Mesothelial cell of epicardium (in vitro differentiated cells): ENCODE measurements around the gene EOLA1. TPM values are rescaled to one million over a fixed set of nuclear protein-coding genes. Genes with fewer than 3 reads are reported as not detected.
"Not testable (repeated sequence)": the region's sequence is repeated elsewhere in the genome, so short reads cannot be mapped to it uniquely, and the experiment has no call there.

Source experiments
- DNase-seq, 2 experiments: peaks; one replicate each; pipeline ENCODE4 v3.0.0; 2021; ENCODE audit warnings: low spot score in 2 of 2; ENCODE audit not compliant: unreplicated experiment in 2 of 2
- H3K27ac Mint-ChIP-seq: 2 replicates; pipeline ENCODE4 v1.8.0; 2021; ENCODE audit warnings: mixed read lengths
- H3K27me3 Mint-ChIP-seq: 2 replicates; pipeline ENCODE4 v1.8.0; 2021; ENCODE audit warnings: low read depth, mixed read lengths
- H3K36me3 Mint-ChIP-seq: 2 replicates; pipeline ENCODE4 v1.8.0; 2021; ENCODE audit warnings: mixed read lengths
- H3K4me1 Mint-ChIP-seq: 2 replicates; pipeline ENCODE4 v1.8.0; 2021; ENCODE audit warnings: mixed read lengths
- H3K4me3 Mint-ChIP-seq: 2 replicates; pipeline ENCODE4 v1.8.0; 2021; ENCODE audit warnings: mild to moderate bottlenecking, moderate library complexity, mixed read lengths
- H3K9me3 Mint-ChIP-seq: 2 replicates; pipeline ENCODE4 v1.8.0; 2021; ENCODE audit warnings: mixed read lengths
- total RNA-seq: library from RNA; stranded (reverse); gene quantifications from 3 replicates; pipeline ENCODE4 v1.2.1, GENCODE V29; 2021
- TF ChIP-seq, protein P1 (sequence below): fragments of 200-600 bp; sonication (generic); IDR thresholded peaks from one replicate; pipeline ENCODE4 v1.5.0; 2021; ENCODE audit warnings: antibody characterized with exemption; ENCODE audit not compliant: unreplicated experiment

EOLA1 gene
- total RNA-seq, 1 donor from 2014 or later, result 13.8 TPM

DNA sequence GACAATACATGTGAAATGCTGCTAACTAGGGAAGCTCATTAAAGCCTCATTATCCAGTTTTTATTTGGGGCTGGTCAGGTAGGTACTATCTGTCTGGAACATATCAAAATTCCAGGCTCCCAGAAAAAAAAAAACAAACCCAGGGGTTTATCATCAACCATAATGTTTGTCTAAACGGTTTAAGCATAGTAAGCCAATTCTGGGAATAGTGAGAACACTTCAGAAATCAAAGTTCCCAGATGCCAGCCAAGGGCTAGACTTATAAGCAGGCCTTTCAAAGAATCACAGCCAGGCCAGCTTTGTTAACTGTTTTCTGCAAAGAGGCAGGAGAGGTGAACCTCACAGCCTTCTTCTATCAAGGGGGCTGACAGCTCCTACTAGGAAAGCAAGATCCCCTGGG, 43.8 kb upstream of the EOLA1 start:
- H3K36me3 Mint-ChIP-seq, result peaks cover 17% of the 10 kb centered on the region

DNA sequence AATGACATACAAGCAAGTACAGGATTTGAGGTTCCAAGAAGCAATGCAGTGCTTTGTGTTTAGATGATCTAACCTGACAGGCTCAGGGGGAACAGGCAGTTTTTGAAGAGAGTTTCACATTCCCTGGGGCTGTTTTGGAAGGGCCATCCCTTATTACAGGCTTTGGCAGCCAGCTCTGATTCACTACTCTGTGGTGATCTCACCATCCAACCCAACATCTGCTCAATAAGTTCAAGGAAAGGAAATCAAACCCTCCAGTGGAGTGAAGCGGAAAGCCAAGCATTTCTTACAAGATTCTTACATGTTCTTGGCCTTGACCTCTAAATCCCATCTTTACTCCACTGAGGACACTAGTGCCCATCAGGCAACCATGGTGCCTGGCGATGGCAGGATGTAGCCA, 43.2 kb upstream of the EOLA1 start:
- Mint-ChIP-seq H3K4me1 (no peaks in the 10 kb centered on the region), H3K4me3 (no peak overlapping the region), H3K27me3 (no peaks in the 10 kb centered on the region), H3K27ac (no peak overlapping the region), H3K36me3 (peaks cover 17% of the 10 kb centered on the region), H3K9me3 (no peaks in the 10 kb centered on the region)
- DNase-seq, result no peak
- TF ChIP-seq, protein P1, sequence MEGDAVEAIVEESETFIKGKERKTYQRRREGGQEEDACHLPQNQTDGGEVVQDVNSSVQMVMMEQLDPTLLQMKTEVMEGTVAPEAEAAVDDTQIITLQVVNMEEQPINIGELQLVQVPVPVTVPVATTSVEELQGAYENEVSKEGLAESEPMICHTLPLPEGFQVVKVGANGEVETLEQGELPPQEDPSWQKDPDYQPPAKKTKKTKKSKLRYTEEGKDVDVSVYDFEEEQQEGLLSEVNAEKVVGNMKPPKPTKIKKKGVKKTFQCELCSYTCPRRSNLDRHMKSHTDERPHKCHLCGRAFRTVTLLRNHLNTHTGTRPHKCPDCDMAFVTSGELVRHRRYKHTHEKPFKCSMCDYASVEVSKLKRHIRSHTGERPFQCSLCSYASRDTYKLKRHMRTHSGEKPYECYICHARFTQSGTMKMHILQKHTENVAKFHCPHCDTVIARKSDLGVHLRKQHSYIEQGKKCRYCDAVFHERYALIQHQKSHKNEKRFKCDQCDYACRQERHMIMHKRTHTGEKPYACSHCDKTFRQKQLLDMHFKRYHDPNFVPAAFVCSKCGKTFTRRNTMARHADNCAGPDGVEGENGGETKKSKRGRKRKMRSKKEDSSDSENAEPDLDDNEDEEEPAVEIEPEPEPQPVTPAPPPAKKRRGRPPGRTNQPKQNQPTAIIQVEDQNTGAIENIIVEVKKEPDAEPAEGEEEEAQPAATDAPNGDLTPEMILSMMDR, result no peak

More for the DNA sequence above, 43.8 kb upstream of the EOLA1 start:
- Mint-ChIP-seq H3K9me3 (no peaks in the 10 kb centered on the region), H3K27ac (no peak overlapping the region), H3K4me1 (no peaks in the 10 kb centered on the region), H3K4me3 (no peak overlapping the region), H3K27me3 (no peaks in the 10 kb centered on the region)
- TF ChIP-seq, protein P1, result no peak
- DNase-seq, result no peak

DNA sequence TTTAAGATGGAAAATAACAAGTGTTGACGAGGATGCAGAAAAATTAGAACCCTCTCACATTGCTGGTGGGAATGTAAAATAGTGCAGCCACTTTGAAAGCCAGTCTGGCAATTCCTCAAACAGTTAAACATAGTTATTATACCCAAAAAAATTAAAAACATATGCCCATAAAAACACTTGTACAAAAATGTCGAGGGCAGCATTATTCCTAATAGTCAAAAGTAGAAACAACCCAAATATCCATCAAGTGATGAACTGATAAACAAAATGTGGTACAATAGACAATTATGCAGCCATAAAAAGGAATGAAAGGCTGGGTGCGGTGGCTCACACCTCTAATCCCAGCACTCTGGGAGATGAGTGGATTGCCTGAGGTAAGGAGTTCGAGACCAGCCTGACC, 42.0 kb upstream of the EOLA1 start:
- DNase-seq, result no peak
- H3K9me3 Mint-ChIP-seq, result no peaks in the 10 kb centered on the region
- no peaks in the 10 kb centered on the region for H3K27me3 Mint-ChIP-seq
- TF ChIP-seq, protein P1, result no peak
- H3K4me1 Mint-ChIP-seq, result no peaks in the 10 kb centered on the region
- H3K4me3 Mint-ChIP-seq, result no peak overlapping the region
- H3K27ac Mint-ChIP-seq, result no peak overlapping the region
- peaks cover 17% of the 10 kb centered on the region for H3K36me3 Mint-ChIP-seq

DNA sequence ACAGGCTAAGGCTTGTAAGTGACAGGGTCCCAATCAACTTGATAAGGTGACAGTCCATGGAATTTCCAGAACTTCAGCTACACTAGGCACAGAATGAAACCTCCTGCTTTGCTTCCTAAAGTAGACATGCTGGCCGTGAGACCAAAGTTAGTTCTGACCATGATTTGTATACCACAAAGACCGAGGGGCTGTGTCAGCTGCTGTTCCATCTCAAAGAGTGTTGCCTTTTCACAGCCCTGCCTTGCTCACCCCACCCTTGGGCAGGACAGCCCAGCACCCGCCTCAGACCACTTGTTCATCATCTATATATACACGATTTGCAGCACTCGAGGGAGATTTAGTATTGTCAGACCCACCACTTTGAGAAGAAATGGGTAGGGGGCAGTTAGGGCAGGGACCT, 41.0 kb upstream of the EOLA1 start:
- DNase-seq, result no peak
- no peaks in the 10 kb centered on the region for H3K27me3 Mint-ChIP-seq
- H3K4me1 Mint-ChIP-seq, result peaks cover 9% of the 10 kb centered on the region
- H3K36me3 Mint-ChIP-seq, result peaks cover 17% of the 10 kb centered on the region
- H3K9me3 Mint-ChIP-seq, result no peaks in the 10 kb centered on the region
- TF ChIP-seq, protein P1, result no peak
- H3K4me3 Mint-ChIP-seq, result no peak overlapping the region
- no peak overlapping the region for H3K27ac Mint-ChIP-seq

DNA sequence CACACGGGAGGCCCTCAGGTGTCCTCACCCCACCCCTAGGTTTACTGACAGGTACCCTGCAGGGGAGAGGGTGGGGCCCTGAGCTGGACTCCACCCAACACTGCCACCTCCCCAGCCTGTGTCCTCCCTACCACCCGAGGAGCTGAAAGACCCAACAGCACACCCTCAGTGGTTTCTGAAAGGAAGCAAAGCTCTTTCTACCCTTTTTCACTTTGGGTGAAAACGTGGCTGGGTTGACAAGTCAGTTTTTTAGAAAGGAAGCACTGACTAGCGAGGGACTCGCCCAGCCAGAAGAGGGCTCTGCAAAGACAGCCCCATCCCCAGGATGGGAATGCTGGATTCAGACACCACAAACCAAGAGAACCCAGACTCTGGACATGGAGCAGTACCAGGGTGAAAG, 37.9 kb upstream of the EOLA1 start:
- not testable (repeated sequence) for H3K27me3 Mint-ChIP-seq, H3K36me3 Mint-ChIP-seq, H3K9me3 Mint-ChIP-seq, H3K4me3 Mint-ChIP-seq, H3K27ac Mint-ChIP-seq, DNase-seq
- peaks cover 14% of the 10 kb centered on the region for H3K4me1 Mint-ChIP-seq

DNA sequence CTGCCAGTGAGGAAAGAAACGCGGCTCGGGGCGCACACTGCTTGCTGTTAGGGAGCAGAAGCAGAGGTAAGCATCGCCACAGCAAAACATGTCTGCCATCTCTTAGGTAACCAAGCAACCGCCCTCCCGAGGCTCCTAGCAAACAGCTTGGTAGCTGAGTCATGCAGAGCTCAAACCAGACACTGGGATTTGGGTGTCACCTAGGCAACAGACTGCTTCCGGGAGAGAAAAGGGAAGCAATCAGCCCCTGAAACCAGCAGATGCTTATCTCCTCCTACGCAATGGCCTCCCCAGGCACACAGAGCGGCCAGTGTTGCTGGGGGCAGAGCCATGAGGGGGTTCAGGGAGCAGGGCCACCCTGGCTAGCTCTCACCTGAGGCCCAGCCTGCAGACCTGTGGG, 37.4 kb upstream of the EOLA1 start:
- H3K4me1 Mint-ChIP-seq, result peaks cover 14% of the 10 kb centered on the region

DNA sequence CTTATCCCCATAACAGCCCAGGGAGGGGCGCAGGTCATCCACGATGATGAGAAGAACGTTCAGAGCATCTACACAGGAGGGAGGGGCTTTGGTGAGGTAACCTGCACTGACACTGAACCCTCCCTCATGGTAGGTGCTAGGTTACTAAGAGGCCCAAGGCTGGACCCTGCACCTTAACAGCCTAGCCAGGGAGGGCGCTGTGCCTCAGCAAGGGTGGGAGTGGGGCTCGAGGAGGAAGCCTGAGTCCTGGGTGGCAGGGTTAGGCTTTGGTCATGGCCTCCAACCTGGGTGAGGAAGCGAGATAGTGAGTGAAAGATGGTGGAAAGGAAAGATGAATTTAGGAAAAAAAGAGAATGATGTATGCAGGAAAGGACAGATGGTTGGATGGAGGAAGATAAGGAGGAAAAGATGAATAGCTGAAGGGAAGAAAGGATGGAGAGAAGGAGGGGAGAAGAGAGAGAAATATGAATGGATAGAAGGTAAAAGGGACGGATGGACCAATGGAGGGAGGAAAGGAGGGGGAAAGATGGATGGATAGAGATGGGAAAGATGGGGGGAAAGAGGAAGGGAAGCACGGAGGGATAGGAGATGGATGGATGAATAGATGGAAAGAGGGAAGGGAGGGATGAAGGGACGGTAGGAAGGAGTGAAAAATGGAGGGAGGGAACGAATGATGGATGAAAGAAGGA, 36.4 kb upstream of the EOLA1 start:
- H3K4me1 Mint-ChIP-seq, result peaks cover 14% of the 10 kb centered on the region
- peak overlapping the region; percentile 87 for H3K27ac Mint-ChIP-seq
- DNase-seq, result no peak
- peak overlapping the region; percentile 74 for H3K4me3 Mint-ChIP-seq
- H3K27me3 Mint-ChIP-seq, result no peaks in the 10 kb centered on the region
- TF ChIP-seq, protein P1, result peak; percentile 18
- peaks cover 5% of the 10 kb centered on the region for H3K9me3 Mint-ChIP-seq
- peaks cover 2% of the 10 kb centered on the region for H3K36me3 Mint-ChIP-seq

More for the DNA sequence above, 37.4 kb upstream of the EOLA1 start:
- not testable (repeated sequence) for H3K36me3 Mint-ChIP-seq, H3K4me3 Mint-ChIP-seq, H3K9me3 Mint-ChIP-seq, H3K27ac Mint-ChIP-seq, DNase-seq, H3K27me3 Mint-ChIP-seq
